Fibroblast of lung (primary cell): ENCODE results near the gene SAP25. TPM values are rescaled to one million over a fixed set of nuclear protein-coding genes. Genes with fewer than 3 reads are reported as not detected.
A peak's percentile ranks its signal among the peaks of the same experiment; 100 is the strongest.

Source experiments
- DNase-seq, 2 donors: peaks; one replicate each; pipeline versions ENCODE4 v3.0.0 to v3.0.0-alpha.2; 2010; ENCODE audit warnings: low read depth in 2 of 2
- H2AFZ ChIP-seq: 2 replicates; pipeline ENCODE4 v1.5.1; 2012; ENCODE audit warnings: low read length, control low read depth, inconsistent platforms
- H3K27ac ChIP-seq: 2 replicates; pipeline ENCODE4 v1.5.1; 2011; ENCODE audit warnings: low read length, control low read depth; ENCODE audit not compliant: insufficient read depth
- H3K27me3 ChIP-seq: 2 replicates; pipeline ENCODE4 v1.5.1; 2011; ENCODE audit warnings: mild to moderate bottlenecking, low read length; ENCODE audit not compliant: control insufficient read depth, insufficient read depth
- H3K36me3 ChIP-seq: 2 replicates; pipeline ENCODE4 v1.5.1; 2011; ENCODE audit warnings: low read length; ENCODE audit not compliant: control insufficient read depth, insufficient read depth
- H3K4me1 ChIP-seq: 2 replicates; pipeline ENCODE4 v1.5.1; 2011; ENCODE audit warnings: low read length; ENCODE audit not compliant: control insufficient read depth, insufficient read depth; ENCODE audit errors: extremely low read depth
- H3K4me2 ChIP-seq: 2 replicates; pipeline ENCODE4 v1.5.1; 2011; ENCODE audit warnings: low read length, control low read depth; ENCODE audit not compliant: insufficient read depth; ENCODE audit errors: extremely low read depth
- H3K4me3 ChIP-seq, 4 experiments: fragments of 200-600 bp in 1 of 4; sonication (generic) in 1 of 4; replicated peaks in 1 of 4; 2 replicates each; pipeline ENCODE4 v1.5.1; 2011 to 2016; ENCODE audit warnings: low read length in 4 of 4, low read depth in 3 of 4, mild to moderate bottlenecking in 3 of 4, control low read depth in 2 of 4, inconsistent platforms in 1 of 4, mixed read lengths in 1 of 4; ENCODE audit not compliant: insufficient read depth in 1 of 4; ENCODE audit errors: control extremely low read depth in 1 of 4
- H3K79me2 ChIP-seq: 2 replicates; pipeline ENCODE4 v1.5.1; 2012; ENCODE audit warnings: mild to moderate bottlenecking, low read length, inconsistent platforms; ENCODE audit not compliant: control insufficient read depth, insufficient read depth
- H3K9ac ChIP-seq: 2 replicates; pipeline ENCODE4 v1.5.1; 2011; ENCODE audit warnings: mild to moderate bottlenecking, low read length, control low read depth; ENCODE audit not compliant: insufficient read depth
- H3K9me3 ChIP-seq: 2 replicates; pipeline ENCODE4 v1.5.1; 2012; ENCODE audit warnings: low read depth, low read length; ENCODE audit not compliant: control insufficient read depth, insufficient read depth
- H4K20me1 ChIP-seq: 2 replicates; pipeline ENCODE4 v1.5.1; 2011; ENCODE audit warnings: low read length; ENCODE audit not compliant: control insufficient read depth, insufficient read depth; ENCODE audit errors: extremely low read depth
- EZH2 ChIP-seq: IDR thresholded peaks from 2 replicates; pipeline ENCODE4 v1.5.1; 2012; ENCODE audit warnings: low read length, control low read depth, mild to moderate bottlenecking; ENCODE audit errors: missing control alignments
- polyA plus RNA-seq, 2 donors: library from polyadenylated mRNA; depleted of rRNA in 1 of 2; stranded (reverse) in 1 of 2; unstranded in 1 of 2; fragments of >200 nt; gene quantifications; 2 replicates each; pipeline ENCODE4 v1.2.1, GENCODE V29; 2011 to 2012; ENCODE audit warnings: missing spikeins in 1 of 2
- total RNA-seq: library from RNA; depleted of rRNA; stranded (reverse); fragments of >200 nt; gene quantifications from 2 replicates; pipeline ENCODE4 v1.2.1, GENCODE V29; 2014
- TF ChIP-seq, protein P1 (sequence below), 2 donors: IDR thresholded peaks in 1 of 2; conservative IDR thresholded peaks in 1 of 2; 1 replicate in 1 of 2; 2 replicates in 1 of 2; pipeline ENCODE4 v1.5.1; 2011 to 2012; ENCODE audit warnings: low read length in 2 of 2, control low read depth in 1 of 2, inconsistent platforms in 1 of 2, low read depth in 1 of 2, mild to moderate bottlenecking in 1 of 2

Gene SAP25
- total and polyA plus RNA-seq, 2 donors (not counting 1 experiment from before 2014, with no cell fraction given): 0.22 TPM; not detected in 1

DNA sequence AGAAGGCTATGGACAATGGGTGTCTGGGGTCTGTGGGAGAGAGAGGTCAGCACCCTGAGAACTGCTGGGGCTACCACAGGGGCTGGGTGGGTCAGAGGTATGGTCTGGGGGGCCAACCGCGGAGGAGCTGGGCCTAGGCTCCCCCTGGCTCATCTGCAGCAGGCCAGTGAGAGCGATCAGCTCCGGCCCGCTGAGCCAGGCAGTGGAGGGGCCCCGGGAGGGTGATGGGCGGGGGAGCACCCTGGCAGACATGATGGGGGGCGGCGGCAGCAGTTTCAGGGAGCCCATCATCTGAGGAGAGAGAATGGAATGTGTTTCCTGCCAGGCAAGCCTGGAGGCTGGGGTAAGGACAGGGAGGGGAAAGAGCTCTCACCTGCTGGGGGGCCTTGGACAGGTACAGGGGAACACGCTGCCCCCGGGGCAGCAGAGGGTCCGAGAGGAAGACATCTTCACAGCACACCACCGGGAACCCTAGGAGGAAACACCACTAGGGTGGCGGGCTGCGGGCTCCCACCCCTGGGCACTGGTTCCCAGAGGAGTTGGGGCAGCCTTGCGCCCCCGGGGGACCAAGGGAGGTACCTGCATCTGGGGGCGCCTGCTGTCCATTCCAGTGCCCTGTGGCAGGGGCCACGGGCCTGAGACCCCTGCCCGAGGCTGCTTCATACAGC is 1.3 kb downstream of the SAP25 start:
- H4K20me1 ChIP-seq: no peaks in the 10 kb centered on the region
- H2AFZ ChIP-seq: no peak overlapping the region
- no peak for DNase-seq
- no peaks in the 10 kb centered on the region for H3K27me3 ChIP-seq
- no peak overlapping the region for H3K4me2 ChIP-seq
- H3K4me1 ChIP-seq: no peaks in the 10 kb centered on the region
- H3K79me2 ChIP-seq: no peaks in the 10 kb centered on the region
- no peak overlapping the region for H3K9ac ChIP-seq
- no peak overlapping the region for H3K4me3 ChIP-seq
- no peak overlapping the region for H3K27ac ChIP-seq
- TF ChIP-seq, protein P1, sequence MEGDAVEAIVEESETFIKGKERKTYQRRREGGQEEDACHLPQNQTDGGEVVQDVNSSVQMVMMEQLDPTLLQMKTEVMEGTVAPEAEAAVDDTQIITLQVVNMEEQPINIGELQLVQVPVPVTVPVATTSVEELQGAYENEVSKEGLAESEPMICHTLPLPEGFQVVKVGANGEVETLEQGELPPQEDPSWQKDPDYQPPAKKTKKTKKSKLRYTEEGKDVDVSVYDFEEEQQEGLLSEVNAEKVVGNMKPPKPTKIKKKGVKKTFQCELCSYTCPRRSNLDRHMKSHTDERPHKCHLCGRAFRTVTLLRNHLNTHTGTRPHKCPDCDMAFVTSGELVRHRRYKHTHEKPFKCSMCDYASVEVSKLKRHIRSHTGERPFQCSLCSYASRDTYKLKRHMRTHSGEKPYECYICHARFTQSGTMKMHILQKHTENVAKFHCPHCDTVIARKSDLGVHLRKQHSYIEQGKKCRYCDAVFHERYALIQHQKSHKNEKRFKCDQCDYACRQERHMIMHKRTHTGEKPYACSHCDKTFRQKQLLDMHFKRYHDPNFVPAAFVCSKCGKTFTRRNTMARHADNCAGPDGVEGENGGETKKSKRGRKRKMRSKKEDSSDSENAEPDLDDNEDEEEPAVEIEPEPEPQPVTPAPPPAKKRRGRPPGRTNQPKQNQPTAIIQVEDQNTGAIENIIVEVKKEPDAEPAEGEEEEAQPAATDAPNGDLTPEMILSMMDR (conservative IDR thresholded peaks at IDR 0.05 in 1 of 2, IDR thresholded peaks at IDR 0.05 in 1 of 2; ENCODE audit: low read depth in 1 of 2, low read length in 2 of 2): no peak
- TF ChIP-seq EZH2: no peak
- no peaks in the 10 kb centered on the region for H3K9me3 ChIP-seq
- H3K36me3 ChIP-seq: peaks cover 24% of the 10 kb centered on the region

DNA sequence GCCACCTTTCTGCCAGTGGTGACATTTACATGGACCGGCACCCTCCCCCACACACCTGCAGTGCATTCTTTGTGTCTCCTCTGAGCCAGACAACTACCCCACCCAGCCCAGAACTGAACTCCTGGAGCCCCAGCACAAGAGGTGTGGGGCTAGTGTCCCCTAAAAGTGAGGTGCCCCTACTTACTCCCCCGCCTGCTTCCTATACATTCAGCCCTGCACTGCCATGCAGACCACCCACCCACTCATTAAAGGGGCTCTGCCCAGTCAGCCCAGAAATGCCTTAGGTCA is 1.9 kb downstream of the SAP25 start:
- H3K9ac ChIP-seq: no peak overlapping the region
- no peak for DNase-seq
- TF ChIP-seq EZH2: no peak
- TF ChIP-seq, protein P1 (conservative IDR thresholded peaks at IDR 0.05 in 1 of 2, IDR thresholded peaks at IDR 0.05 in 1 of 2; ENCODE audit: low read depth in 1 of 2, low read length in 2 of 2): no peak
- H3K27ac ChIP-seq: no peak overlapping the region
- H3K4me2 ChIP-seq: no peak overlapping the region
- no peak overlapping the region for H2AFZ ChIP-seq
- peaks cover 21% of the 10 kb centered on the region for H3K36me3 ChIP-seq
- no peak overlapping the region for H3K4me3 ChIP-seq
- no peaks in the 10 kb centered on the region for H3K27me3 ChIP-seq
- H3K79me2 ChIP-seq: no peaks in the 10 kb centered on the region
- no peaks in the 10 kb centered on the region for H3K9me3 ChIP-seq
- no peaks in the 10 kb centered on the region for H4K20me1 ChIP-seq
- H3K4me1 ChIP-seq: no peaks in the 10 kb centered on the region

DNA sequence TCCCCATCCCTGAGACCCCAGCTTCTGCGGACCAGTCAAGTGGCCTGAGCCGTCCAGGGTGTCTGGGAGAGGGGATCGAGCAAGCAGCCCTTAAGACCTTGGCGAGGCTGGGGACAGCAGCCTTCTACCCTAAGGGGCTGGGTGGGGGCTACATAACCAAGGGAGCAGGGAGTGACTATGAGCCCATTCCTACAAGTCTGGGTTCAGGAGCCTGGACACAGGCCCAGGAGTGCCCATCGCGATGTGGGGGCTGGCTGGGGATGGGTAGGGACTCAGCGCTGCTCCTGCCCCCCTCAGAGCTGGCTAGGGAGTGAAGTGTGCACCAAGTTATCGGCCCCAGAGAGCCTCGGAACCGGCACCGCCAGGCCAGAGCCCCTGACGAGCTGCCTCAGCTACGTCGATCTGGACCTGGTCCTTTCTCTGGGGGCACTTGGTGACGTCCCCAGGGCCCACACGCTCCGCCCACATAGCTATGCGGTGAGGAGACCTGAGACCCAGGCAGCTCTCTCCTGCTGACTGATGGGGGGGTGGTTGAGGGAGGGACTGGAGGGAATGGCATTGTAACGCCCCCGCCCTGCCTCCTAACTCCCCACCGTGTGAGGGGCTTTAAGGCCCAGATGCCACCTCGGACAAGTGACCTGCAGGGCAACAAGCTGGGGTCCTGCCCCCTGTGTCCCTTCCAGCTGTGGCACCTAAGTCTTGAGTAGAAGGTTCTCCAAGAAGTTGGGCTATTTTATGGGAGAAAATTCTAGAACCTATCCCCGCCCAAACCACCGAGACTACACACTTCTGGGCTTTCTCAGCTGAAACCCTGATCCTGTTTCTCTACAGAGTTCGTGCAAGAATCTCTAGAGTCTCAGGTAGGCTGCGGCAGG is 2.5 kb downstream of the SAP25 start:
- Histone ChIP-seq H4K20me1 (no peaks in the 10 kb centered on the region), H3K27ac (no peak overlapping the region), H3K9me3 (no peaks in the 10 kb centered on the region), H3K4me3 (no peak overlapping the region), H3K79me2 (no peaks in the 10 kb centered on the region), H3K27me3 (no peaks in the 10 kb centered on the region), H3K36me3 (peaks cover 18% of the 10 kb centered on the region), H3K4me1 (no peaks in the 10 kb centered on the region), H3K4me2 (no peak overlapping the region), H3K9ac (no peak overlapping the region), H2AFZ (no peak overlapping the region)
- peak in 1 of 2 donors; percentile 40 for DNase-seq
- no peak for TF ChIP-seq EZH2
- TF ChIP-seq, protein P1 (conservative IDR thresholded peaks at IDR 0.05 in 1 of 2, IDR thresholded peaks at IDR 0.05 in 1 of 2; ENCODE audit: low read depth in 1 of 2, low read length in 2 of 2): no peak
